Embryonic facial prominence (tissue), 1 donor: ENCODE data around the gene SIK3.

Experiments
- DNase-seq: peaks from one replicate; pipeline ENCODE4 v3.0.0-alpha.2; 2016; ENCODE audit errors: extremely low spot score

Gene SIK3

GRCh38 chr11:117009905-117010605 is 88.2 kb downstream of the SIK3 start:
- DNase-seq: no peak

DNA sequence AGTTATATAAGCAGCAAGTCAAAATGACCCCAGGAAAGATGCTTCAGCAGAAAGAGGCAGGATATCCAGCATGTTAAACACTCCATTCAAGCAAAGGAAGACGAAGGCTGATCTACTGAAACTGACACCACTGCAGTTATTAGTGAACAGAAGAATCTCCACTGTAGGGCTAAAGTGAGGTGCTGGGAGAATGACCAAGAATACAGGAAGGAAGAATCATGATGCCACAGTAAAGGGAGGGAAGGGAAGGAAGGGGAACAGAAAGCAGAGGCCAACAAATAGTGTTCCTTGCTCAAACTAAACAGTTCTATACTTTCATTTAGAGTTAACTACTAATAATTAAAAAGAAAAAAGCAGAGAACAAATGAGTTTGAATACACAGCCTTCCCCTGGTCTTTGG is 92.5 kb downstream of the SIK3 start:
- DNase-seq: no peak

DNA sequence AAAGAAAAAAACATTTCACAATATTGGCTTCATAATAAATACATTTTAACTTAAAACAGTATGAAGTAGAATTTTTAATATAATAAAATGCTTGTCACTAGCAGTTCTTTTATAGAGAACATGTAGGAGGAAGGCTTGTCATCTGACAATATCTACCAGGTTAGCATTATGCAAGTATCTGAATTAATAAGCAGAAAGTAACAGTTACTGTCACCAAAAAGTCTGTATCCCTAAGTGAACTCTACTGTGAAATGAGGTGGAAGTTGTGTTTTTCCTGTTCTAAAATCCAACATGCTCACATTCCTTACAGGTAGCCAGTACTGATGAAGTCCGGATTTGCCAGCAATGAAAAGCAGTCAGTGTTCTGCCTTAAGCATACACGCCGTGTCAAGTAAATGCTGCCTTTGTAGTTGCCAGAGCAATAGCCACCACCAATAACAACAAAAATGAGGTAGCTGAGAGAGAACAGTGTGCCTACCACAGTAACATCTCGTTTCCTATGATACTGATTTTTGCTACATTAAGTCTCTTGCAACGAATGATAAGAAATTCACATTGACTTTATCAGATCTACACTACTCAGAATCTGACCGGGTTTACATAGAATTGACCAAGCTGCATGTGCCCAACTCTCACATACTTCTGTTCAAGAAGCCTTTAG is 95.5 kb downstream of the SIK3 start:
- no peak for DNase-seq

GRCh38 chr11:117000014-117000737 is 98.1 kb downstream of the SIK3 start:
- DNase-seq: no peak

DNA sequence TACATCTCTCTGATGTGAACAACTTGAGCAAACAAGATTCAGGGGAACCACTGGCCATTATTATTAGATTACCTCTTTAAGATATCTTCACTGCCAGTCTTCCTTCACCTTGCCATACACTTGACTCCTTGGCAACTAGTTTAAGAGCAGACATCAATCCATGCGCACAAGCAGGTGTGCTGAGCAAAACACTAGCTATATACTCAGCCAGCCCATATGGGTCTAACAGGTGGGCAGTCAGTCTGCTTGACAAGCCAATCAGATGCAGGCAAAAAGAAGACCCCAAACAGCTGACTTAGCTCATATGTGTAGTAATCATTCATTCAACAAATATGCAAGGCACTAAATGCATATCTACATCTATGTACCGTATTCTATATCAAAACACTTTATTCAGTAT is 101.2 kb downstream of the SIK3 start:
- no peak for DNase-seq

DNA sequence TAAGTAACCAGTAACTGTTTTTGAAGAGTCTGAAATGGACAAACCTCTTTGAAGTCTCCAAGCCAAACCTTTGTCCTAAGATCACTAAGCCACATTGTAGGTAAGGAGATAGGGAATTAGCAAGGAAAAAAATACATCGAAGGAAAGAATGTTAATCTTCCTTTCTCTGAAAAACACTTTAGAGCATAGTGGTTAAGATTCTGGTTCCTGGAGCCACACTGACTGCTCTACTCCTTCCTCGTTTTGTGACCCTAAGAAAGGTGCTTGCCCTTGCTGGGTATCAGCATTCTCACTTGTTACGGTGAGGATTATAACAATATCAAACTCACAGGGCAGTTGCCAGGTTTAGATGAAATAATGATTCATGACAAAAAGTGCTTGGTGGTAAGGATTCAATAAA is 104.0 kb downstream of the SIK3 start:
- no peak for DNase-seq

- peak; percentile 76 for DNase-seq
Observed at GRCh38 chr11:116993599-116993998, 104.6 kb downstream of the SIK3 start.

GRCh38 chr11:116991491-116991890 is 106.7 kb downstream of the SIK3 start:
- DNase-seq: no peak

- DNase-seq: no peak
Observed at GRCh38 chr11:116990811-116991210, 107.4 kb downstream of the SIK3 start.

DNA sequence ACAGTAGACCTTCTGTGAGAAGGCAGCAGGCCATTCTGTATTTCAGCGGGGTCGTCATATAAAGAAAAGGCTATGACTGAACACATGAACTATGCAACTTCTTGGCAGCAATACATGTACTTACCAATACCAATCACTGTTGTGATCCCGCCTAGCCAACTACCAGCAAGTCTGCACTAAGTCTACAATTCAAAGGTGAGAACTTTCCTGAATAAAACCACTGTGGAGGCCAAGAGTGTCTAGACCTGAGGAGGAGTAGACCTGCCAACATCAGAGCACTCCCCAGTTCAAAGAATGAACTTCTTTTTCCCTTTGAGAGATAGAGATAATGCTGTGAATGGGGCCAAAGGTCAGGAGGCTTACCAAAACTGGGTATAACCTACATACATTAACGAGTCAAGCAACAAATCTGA is 108.2 kb downstream of the SIK3 start:
- no peak for DNase-seq

- DNase-seq: no peak
Observed at GRCh38 chr11:116989184-116989583, 109.0 kb downstream of the SIK3 start.

- DNase-seq: no peak
Observed at GRCh38 chr11:116986521-116987105, 111.6 kb downstream of the SIK3 start.

DNA sequence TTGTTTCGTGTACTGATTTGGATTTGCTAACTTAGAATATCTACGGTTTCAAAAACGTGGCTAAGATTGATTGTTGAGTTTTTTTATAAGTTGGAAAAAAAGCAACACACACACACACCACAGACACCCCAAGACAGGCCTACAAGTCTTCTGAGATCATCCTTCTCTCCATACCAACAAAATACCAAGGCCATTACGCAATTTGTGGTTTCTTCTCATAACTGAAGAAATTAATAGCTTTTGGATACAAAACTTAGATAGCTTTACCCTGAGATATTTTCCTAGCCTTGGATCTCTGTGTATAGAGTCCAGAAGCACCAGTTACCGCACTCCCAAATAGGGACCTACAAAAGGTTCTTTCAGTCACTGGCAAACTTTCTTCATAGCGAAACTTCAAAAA is 113.6 kb downstream of the SIK3 start:
- DNase-seq: no peak

- DNase-seq: no peak
Observed at GRCh38 chr11:116984186-116984585, 114.0 kb downstream of the SIK3 start.

DNA sequence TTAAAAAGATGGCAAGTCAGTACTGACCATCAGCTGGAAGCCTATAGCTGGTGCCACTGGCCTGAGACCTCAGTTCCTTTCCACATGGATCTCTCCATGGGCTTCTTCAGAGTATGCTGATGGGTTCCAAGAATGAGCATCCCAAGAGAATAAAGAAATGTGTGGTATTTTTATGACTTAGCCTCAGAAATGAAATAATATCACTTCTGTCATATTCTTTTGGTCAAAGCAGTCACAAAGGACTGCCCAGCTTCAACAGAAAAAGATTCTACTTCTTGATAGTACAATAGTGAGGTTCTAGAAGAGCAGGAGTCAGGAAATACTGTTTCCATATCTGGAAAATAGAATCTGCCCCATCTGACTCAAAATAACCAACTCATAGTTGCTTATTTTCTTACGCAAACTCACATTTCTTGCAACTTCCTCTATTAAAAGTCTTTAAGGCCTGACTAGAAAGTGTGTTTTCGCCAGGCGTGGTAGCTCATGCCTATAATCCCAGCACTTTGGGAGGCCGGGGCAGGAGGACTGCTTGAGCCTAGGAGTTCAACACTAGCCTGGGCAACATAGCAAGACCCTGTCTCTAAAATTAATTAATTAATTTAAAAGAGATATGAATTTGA is 116.9 kb downstream of the SIK3 start:
- no peak for DNase-seq

GRCh38 chr11:116980136-116980793 is 118.0 kb downstream of the SIK3 start:
- DNase-seq: no peak

DNA sequence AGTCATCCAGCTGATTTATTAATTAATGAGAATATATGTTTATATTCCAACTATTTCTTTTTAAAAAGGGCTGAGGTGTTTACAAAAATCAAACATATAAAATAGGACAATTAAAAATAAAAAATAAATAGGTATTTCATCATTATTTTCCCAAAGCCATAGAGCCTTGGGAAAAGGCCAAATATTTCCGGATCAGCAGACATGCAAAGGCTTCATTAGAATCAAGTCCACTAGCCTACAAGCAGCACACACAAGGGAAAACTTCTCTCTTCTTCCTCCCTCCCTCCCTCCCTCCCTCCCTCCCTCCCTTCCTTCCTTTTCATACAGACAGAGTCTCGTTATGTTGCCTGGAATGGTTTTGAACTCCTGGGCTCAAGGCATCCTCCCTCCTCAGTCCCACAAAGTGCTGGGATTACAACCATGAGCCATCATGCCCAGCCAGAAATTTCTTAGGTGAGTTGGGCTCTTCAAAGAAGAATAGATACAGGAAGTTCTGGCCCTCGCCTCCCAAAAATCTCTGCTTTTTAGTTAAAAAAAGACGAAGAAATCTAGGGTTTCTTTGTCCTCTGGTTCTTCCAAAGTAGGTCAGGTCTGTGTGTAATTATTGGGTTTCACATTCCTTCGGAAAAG is 121.2 kb downstream of the SIK3 start:
- DNase-seq: no peak

DNA sequence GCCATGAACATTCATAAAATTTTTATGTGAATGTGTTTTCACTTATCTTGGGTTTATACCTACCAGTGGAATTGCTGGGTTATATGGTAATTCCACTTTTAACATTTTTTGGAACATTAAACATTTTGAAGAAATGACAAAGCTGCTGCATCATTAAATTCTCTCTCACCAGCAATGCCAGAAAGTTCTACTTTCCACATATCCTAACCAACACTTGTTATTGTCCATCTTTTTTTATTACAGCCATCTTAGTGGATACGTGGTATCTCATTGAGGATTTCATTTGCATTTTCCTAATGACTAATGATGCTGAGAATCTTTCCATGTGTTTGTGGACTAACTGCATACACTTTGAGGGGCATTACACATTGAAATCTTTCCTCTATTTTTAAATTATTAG is 122.6 kb downstream of the SIK3 start:
- no peak for DNase-seq

DNA sequence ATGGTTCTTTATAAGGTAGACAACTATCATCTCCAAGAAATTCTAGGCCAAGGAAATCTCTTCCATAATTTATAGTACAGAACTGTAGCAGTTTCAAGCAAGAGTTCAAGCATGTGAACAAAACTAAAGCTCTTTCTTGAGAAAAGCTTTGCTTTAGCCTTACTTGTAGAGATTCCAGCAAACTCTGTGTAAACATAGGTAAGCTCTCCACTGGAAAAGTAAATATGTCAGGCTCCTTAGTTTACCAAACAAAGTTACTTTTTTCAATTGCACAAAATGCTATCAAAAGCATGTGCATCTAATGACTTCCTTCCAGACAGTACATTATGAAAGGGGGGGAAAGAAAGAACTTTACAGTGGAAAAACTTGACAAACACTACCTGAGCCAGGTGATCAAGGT is 125.0 kb downstream of the SIK3 start:
- DNase-seq: no peak

- no peak for DNase-seq
Observed at GRCh38 chr11:116972691-116973090, 125.5 kb downstream of the SIK3 start.
